HG03060 (cell line): ENCODE measurements around the gene ATP11B.
A peak's percentile ranks its signal among the peaks of the same experiment; 100 is the strongest.

Source experiments
- ATAC-seq: cut with Tn5 transposase; IDR thresholded peaks from one replicate; pipeline ENCODE4 v1.9.1; 2021; ENCODE audit warnings: low read depth, moderate number of reproducible peaks; ENCODE audit not compliant: unreplicated experiment

ATP11B gene

GRCh38 chr3:182941719-182942118, 148.4 kb downstream of the ATP11B start:
- ATAC-seq = no peak

- no peak for ATAC-seq
Observed at GRCh38 chr3:182947888-182948287, 154.6 kb downstream of the ATP11B start.

- ATAC-seq = no peak
Observed at GRCh38 chr3:182948305-182948704, 155.0 kb downstream of the ATP11B start.

- ATAC-seq = no peak
Observed at GRCh38 chr3:182949688-182950087, 156.4 kb downstream of the ATP11B start.

GRCh38 chr3:182954553-182955235, 161.4 kb downstream of the ATP11B start:
- peak; percentile 84 for ATAC-seq

GRCh38 chr3:182957226-182957625, 163.9 kb downstream of the ATP11B start:
- no peak for ATAC-seq

- ATAC-seq = no peak
Observed at GRCh38 chr3:182957676-182958266, 164.5 kb downstream of the ATP11B start.

GRCh38 chr3:182959474-182960350, 166.4 kb downstream of the ATP11B start:
- ATAC-seq = no peak

GRCh38 chr3:182962166-182962565, 168.9 kb downstream of the ATP11B start:
- no peak for ATAC-seq

GRCh38 chr3:182964179-182964578, 170.9 kb downstream of the ATP11B start:
- ATAC-seq = no peak

GRCh38 chr3:182965861-182966366, 172.6 kb downstream of the ATP11B start:
- ATAC-seq = no peak

- ATAC-seq = peak; percentile 35
Observed at GRCh38 chr3:182967218-182968204, 174.2 kb downstream of the ATP11B start.

- ATAC-seq = no peak
Observed at GRCh38 chr3:182969277-182969676, 176.0 kb downstream of the ATP11B start.

- ATAC-seq = no peak
Observed at GRCh38 chr3:182969853-182970252, 176.5 kb downstream of the ATP11B start.

- no peak for ATAC-seq
Observed at GRCh38 chr3:182970811-182971418, 177.6 kb downstream of the ATP11B start.
